A673 (cell line): ENCODE results near the gene ZIC5. TPM values are rescaled to one million over a fixed set of nuclear protein-coding genes. Genes with fewer than 3 reads are reported as not detected.

Experiments used
- BruUV-seq: library from RNA; stranded (reverse); fragments of 400-500 nt; replicated peaks from 2 replicates; lab custom pipeline; 2021; lab: Mats Ljungman, UMichigan
- CTCF ChIA-PET: fragments of 300-600 bp; sonication (Branson Sonifier 250); formaldehyde crosslinking; loops from one replicate; lab custom pipeline; 2022; ENCODE audit warnings: antibody characterized with exemption; lab: Charles Lee
- POLR2A ChIA-PET: fragments of 300-600 bp; sonication (Branson Sonifier 250); formaldehyde crosslinking; loops from one replicate; lab custom pipeline; 2022; ENCODE audit warnings: antibody characterized with exemption; ENCODE audit not compliant: low non-redundant PET; lab: Charles Lee
- DNase-seq: peaks from one replicate; pipeline ENCODE4 v3.0.0-alpha.2; 2015; ENCODE audit warnings: low spot score
- H3K27ac ChIP-seq: fragments of 200-600 bp; sonication (generic); 2 replicates; pipeline ENCODE4 v1.5.1; 2016; ENCODE audit warnings: mixed run types, low read depth, mild to moderate bottlenecking, mixed read lengths, antibody characterized with exemption, low read length; ENCODE audit not compliant: poor library complexity, severe bottlenecking
- H3K27me3 ChIP-seq: fragments of 200-600 bp; sonication (generic); replicated peaks from 2 replicates; pipeline ENCODE4 v1.6.1; 2017; ENCODE audit warnings: mixed run types, low read depth, mild to moderate bottlenecking, mixed read lengths, antibody characterized with exemption, low read length; ENCODE audit not compliant: insufficient read depth, poor library complexity
- H3K36me3 ChIP-seq: fragments of 200-600 bp; sonication (generic); 2 replicates; pipeline ENCODE4 v1.6.1; 2016; ENCODE audit warnings: mixed run types, mild to moderate bottlenecking, mixed read lengths, antibody characterized with exemption, low read length; ENCODE audit not compliant: insufficient read depth, poor library complexity, severe bottlenecking
- H3K4me1 ChIP-seq: fragments of 200-600 bp; sonication (generic); 2 replicates; pipeline ENCODE4 v1.6.1; 2017; ENCODE audit warnings: mixed run types, mild to moderate bottlenecking, mixed read lengths, antibody characterized with exemption, low read length; ENCODE audit not compliant: insufficient read depth, poor library complexity, severe bottlenecking
- H3K4me3 ChIP-seq: fragments of 200-600 bp; sonication (generic); 2 replicates; pipeline ENCODE4 v1.5.1; 2016; ENCODE audit warnings: low read depth, mixed run types, mild to moderate bottlenecking, mixed read lengths, low read length; ENCODE audit not compliant: poor library complexity, severe bottlenecking
- H3K9me3 ChIP-seq: fragments of 200-600 bp; sonication (generic); 2 replicates; pipeline ENCODE4 v1.6.1; 2016; ENCODE audit warnings: mixed run types, low read depth, mild to moderate bottlenecking, mixed read lengths, antibody characterized with exemption, low read length; ENCODE audit not compliant: poor library complexity, severe bottlenecking
- CTCF ChIP-seq: fragments of 300-800, 200-600 bp; sonication (generic); conservative IDR thresholded peaks from 2 replicates; pipeline ENCODE4 v1.5.1; 2017; ENCODE audit warnings: low read depth, mild to moderate bottlenecking, antibody characterized with exemption, low read length, moderate library complexity, mixed read lengths
- EZH2 ChIP-seq: fragments of 200-600 bp; sonication (generic); IDR thresholded peaks from 2 replicates; pipeline ENCODE4 v1.6.1; 2017; ENCODE audit warnings: borderline replicate concordance, low read depth, mild to moderate bottlenecking, mixed read lengths, antibody characterized with exemption, low read length; ENCODE audit not compliant: poor library complexity, severe bottlenecking
- intact Hi-C: fragments of 100-400 bp; cut with micrococcal nuclease; formaldehyde crosslinking; loops from one replicate; pipeline ENCODE4 v1.10.0; 2022; ENCODE audit not compliant: unreplicated experiment
- total RNA-seq: library from RNA; stranded (reverse); gene quantifications from 2 replicates; pipeline ENCODE4 v1.2.3, GENCODE V29; 2021

Gene ZIC5
- total RNA-seq, 1 experiment from 2014 or later = 25.2 TPM

GRCh38 chr13:99963816-99964339 lies 7.7 kb downstream of the ZIC5 start:
- BruUV-seq = no TSS peak
- intact Hi-C loops = no loop called here
- no peak for DNase-seq
- H3K9me3 ChIP-seq = no peaks in the 10 kb centered on the region
- peaks cover 44% of the 10 kb centered on the region for H3K36me3 ChIP-seq
- peaks cover 50% of the 10 kb centered on the region for H3K4me1 ChIP-seq
- peak overlapping the region; percentile 26 for H3K27ac ChIP-seq
- H3K27me3 ChIP-seq = no peaks in the 10 kb centered on the region
- TF ChIP-seq CTCF (no peak), EZH2 (no peak)
- ChIA-PET CTCF (no interaction called here), POLR2A (interaction anchor here (0.7 kb wide), 1 partner anchor 10 kb away, joined by 6 read pairs; no protein-coding TSS in a partner anchor)
- no peak overlapping the region for H3K4me3 ChIP-seq

- no peak overlapping the region for H3K4me3 ChIP-seq
- intact Hi-C loops = no loop called here
- TF ChIP-seq EZH2 (no peak), CTCF (no peak)
- peak overlapping the region; percentile 4 for H3K27ac ChIP-seq
- peaks cover 37% of the 10 kb centered on the region for H3K36me3 ChIP-seq
- ChIA-PET CTCF (no interaction called here), POLR2A (no interaction called here)
- no peaks in the 10 kb centered on the region for H3K9me3 ChIP-seq
- no peak for DNase-seq
- no TSS peak for BruUV-seq
- no peaks in the 10 kb centered on the region for H3K27me3 ChIP-seq
- peaks cover 57% of the 10 kb centered on the region for H3K4me1 ChIP-seq
These were observed 9.3 kb downstream of the ZIC5 start for GRCh38 chr13:99962242-99962641.

GRCh38 chr13:99961636-99962035 lies 9.9 kb downstream of the ZIC5 start:
- Histone ChIP-seq H3K27me3 (no peaks in the 10 kb centered on the region), H3K9me3 (no peaks in the 10 kb centered on the region), H3K36me3 (peaks cover 37% of the 10 kb centered on the region), H3K4me1 (peaks cover 52% of the 10 kb centered on the region), H3K4me3 (no peak overlapping the region), H3K27ac (peak overlapping the region; percentile 4)
- BruUV-seq = no TSS peak
- ChIA-PET POLR2A (no interaction called here), CTCF (no interaction called here)
- DNase-seq = no peak
- intact Hi-C loops = no loop called here
- TF ChIP-seq EZH2 (no peak), CTCF (no peak)
